ENCODE results near the gene SLC25A26.

DNA sequence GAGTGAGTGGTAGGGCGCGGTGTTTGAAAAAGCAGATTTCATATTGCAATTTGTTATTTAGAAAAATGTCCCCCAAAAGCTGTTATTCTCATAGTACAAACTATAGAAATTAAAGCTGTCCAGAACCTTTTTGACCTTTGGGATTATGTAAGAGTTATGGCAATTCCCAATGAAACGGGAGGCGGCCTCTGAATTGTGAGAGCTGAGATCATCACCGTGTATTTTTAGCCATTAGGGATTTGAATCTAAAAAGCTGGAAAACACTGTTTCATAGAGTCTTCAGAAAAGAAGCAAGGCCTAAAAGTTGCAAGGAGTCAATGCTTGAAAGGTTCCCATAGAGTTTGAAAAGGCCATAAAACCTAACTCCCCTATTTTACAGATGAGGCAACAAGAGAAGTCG lies 38.6 kb upstream of the SLC25A26 start:
- TF ChIP-seq, protein P1, sequence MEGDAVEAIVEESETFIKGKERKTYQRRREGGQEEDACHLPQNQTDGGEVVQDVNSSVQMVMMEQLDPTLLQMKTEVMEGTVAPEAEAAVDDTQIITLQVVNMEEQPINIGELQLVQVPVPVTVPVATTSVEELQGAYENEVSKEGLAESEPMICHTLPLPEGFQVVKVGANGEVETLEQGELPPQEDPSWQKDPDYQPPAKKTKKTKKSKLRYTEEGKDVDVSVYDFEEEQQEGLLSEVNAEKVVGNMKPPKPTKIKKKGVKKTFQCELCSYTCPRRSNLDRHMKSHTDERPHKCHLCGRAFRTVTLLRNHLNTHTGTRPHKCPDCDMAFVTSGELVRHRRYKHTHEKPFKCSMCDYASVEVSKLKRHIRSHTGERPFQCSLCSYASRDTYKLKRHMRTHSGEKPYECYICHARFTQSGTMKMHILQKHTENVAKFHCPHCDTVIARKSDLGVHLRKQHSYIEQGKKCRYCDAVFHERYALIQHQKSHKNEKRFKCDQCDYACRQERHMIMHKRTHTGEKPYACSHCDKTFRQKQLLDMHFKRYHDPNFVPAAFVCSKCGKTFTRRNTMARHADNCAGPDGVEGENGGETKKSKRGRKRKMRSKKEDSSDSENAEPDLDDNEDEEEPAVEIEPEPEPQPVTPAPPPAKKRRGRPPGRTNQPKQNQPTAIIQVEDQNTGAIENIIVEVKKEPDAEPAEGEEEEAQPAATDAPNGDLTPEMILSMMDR (IDR thresholded peaks at IDR 0.05) = no peak
- no peak for TF ChIP-seq POLR2A (IDR thresholded peaks at IDR 0.05)
